GM19467 (cell line): Measurements from ENCODE around the gene PRELID1.
"Not testable (repeated sequence)": the region's sequence is repeated elsewhere in the genome, so short reads cannot be mapped to it uniquely, and the experiment has no call there.

Experiments used
- ATAC-seq: cut with Tn5 transposase; IDR thresholded peaks from one replicate; pipeline ENCODE4 v1.9.1; 2021; ENCODE audit warnings: mild to moderate bottlenecking, moderate library complexity; ENCODE audit not compliant: unreplicated experiment

PRELID1 gene

DNA sequence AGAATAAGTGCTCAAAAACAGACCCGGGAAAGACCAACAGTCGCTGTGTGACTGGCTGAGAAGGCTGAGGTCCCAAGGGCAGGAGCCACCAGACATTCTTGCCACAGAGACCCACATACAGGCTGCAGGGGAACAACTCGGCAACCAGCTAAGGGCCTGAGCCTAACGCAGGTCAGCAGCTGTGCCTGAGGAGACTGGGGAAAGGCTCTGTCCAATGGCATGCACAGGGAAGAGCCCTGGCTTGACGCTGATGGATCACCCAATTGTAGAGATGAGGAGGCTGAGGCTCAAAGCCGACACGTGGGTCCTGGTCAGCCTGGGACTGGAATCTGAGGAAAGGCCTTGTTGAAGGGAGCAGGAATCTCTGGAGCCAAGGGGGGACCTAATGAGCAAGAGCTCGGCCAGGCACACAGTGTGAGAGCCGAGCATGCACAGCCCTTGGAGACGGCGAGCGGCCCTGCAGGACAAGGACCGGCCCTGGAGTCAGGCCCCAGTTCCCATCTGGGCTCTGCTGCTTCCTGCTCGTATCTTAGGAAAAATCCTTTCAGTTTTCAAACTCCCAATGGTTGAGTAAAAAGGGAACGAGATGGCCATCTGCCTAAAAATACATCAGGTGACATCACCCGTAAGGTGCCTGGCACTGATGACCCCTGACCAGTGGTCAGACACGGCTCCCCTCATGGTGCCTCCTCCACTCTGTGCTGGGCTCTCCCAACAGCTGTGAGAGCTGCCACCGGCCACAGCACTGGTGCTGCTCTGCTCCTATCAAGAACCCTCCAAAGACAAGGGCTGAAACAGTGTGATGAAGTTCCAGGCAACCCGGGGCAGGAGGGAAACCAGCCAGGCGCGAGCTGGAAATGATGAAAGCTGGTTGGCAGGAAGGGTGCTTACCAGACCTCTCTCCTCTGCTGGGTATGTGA lies 31.4 kb downstream of the PRELID1 start:
- no peak for ATAC-seq

DNA sequence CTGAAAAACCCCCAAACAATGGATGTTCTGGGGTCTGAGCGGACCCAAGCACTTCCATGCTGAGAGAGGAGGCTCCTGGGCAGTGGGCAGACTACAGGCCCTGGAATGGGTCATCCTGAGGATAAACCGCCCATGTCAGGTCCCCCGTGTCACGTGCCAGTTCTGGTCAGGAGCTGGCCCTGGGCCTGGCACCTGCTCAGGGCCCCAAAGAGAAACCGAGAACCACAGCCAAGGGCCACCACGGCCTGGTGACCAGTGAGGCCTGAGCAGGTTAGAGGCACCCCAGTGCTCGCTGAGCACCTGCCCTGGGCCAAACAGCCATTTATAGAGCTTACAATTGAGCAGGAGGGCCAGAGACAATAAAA lies 32.1 kb downstream of the PRELID1 start:
- no peak for ATAC-seq

DNA sequence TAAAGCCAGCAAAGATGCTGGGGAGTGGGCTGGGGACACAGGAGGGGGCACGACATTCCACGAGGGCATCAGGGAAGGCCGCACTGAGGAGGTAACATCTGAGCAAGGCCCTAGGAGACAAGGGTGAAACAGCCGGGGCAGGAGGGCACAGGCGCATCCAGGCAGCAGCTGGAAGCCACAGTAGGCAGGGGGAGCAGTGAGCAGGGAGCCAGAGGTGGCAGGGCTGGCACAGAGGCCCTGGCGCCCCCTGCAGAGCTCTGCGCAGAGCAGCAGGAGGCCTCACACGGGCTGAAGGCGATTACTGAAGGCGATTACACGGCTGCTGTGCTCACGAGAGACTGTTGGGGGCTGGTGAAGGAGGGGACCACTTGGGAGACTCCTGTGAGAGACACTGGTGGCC lies 32.5 kb downstream of the PRELID1 start:
- no peak for ATAC-seq

DNA sequence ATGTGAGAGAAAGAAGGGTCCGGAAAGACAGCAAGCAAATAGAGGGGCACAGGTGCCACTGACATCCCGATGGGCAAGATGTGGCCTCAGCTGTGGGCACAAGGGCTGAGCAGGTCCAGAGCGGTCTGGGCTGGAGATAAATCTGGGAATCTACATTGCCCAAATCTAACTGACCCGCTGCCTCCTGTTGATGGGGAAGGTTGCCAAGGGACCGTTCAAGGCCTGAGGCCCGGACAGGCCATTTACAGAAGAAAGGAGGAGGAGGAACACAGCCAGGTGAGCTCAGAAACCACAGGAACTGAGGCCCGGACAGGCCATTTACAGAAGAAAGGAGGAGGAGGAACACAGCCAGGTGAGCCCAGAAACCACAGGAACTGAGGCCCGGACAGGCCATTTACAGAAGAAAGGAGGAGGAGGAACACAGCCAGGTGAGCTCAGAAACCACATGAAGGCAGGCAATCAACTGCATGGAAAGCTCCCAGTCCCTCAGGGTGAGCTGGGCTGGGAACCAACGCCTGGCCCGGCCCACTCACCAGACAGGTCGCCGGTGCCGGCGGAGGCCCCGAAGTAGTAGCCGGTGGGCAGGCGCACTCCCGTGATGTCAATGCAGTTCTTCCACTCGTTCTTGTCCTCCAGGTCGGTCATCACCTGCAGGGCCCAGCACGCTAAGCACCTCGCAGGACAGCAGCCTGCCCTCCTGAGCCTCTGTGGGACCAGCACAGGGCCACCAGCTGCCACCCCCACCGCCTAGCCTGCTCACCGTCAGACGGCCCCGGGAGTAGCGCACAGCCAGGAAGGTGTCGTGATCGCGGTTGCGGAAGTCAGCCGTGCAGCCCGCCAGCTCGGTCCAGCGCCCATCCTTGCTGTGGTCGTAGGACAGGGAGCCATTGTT lies 33.2 kb downstream of the PRELID1 start:
- ATAC-seq, result no peak

DNA sequence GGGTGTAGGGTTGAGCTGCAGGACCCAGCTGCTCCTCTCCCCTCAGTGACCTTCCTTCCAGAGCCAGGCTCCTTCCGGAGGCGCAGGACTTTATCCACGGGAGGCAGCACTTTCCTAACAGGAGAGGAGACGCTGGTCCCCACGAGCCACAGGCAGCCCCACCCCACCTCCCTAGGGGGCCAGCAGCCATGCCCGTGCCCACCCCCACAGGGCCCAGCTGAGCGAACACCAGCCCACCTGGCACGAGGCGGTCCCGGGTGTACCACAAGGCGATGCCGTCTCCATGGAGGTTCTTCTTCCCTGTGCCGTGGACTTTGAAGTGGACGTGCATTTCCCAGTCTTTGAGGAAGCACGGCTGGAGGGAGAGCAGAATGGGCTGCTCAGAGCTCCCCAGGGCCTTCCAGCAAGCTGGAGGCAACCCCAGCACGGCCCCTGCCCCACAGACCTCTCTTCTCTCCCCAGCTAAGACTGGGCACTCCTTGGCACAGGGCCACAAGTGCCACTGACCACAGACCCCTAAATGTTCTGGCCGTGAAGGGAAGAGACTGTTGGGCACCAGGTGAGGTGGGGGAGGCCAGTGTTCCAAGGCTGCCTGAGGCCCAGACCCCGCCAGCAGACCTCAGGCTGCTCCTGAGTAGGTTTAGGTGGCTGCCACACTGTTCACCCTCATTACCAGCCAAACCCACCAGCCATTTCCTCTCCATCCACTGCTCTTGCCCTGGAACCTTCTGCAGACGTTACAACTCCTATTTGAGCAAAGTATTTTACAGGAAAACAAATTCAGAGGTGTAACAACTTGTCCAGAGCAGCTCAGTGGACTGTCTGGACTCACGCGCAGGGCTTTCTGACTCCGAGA lies 34.9 kb downstream of the PRELID1 start:
- no peak for ATAC-seq

DNA sequence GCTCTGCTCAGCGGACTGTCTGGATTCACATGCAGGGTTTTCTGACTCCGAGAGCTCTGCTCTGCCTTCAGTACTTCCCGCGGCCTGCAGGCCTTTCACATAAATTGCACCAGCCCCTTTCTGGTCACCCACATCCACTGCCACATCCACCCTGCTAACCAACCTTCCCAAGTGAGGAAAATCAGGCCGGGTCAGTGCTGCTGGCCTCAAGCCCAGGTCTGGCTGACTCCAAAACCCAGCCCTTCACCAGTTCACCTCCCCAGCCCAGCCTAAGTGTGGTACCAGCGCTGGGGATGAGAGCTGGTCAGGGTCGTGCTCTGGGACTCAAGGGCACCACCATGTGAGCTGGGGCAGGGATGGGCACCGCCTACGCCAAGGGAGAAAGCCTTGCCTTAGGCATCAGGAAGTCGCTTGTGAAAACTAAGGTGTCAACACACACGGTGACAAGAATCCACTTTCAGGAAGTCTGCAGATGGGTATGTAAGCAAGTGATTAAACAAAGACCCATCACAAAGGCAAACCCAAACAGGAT lies 35.6 kb downstream of the PRELID1 start:
- ATAC-seq, result no peak

DNA sequence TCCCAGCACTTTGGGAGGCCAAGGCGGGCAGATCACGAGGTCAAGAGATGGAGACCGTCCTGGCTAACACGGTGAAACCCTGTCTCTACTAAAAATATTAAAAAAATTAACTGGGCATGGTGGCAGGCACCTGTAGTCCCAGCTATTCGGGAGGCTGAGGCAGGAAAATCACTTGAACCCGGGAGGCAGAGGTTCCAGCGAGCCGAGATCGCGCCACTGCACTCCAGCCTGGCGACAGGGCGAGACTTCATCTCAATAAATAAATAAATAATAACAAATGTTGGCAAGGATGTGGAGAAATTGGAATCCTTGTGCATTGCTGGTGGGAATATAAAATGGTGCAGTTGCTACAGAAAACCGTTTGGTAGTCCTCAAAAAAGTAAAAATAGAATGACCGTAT lies 39.4 kb downstream of the PRELID1 start:
- not testable (repeated sequence) for ATAC-seq

DNA sequence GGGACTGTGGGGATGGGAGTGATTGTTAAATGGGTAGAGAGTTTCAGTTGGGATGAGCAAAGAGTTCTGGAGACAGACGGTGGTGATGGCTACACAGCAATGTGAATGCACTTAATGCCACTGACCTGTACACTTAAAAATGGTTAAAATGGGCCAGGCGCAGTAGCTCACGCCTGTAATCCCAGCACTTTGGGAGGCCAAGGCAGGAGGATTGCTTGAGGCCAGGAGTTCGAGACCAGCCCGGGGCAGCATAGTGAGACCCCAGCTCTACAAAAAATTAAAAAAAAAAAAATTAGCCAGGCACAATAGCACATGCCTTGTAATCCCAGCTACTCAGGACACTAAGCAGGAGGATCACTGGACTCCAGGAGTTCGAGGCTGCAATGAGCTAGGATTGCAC lies 40.2 kb downstream of the PRELID1 start:
- no peak for ATAC-seq

DNA sequence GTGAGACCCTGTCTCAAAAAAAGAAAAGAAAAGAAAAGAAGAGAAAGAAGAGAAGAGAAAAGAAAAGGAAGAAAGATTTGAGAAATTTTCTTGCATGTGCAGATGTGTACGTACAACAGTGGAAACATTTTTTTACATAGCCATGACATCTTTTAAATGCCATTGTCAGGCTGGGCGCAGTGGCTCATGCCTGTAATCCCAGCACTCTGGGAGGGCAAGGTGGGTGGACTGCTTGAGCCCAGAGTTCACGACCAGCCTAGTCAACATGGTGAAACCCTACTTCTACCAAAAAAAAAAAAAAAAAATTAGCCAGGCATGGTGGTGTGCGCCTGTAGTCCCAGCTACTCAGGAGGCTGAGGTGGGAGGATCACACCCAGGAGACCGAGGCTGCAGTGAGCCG lies 41.3 kb downstream of the PRELID1 start:
- no peak for ATAC-seq

DNA sequence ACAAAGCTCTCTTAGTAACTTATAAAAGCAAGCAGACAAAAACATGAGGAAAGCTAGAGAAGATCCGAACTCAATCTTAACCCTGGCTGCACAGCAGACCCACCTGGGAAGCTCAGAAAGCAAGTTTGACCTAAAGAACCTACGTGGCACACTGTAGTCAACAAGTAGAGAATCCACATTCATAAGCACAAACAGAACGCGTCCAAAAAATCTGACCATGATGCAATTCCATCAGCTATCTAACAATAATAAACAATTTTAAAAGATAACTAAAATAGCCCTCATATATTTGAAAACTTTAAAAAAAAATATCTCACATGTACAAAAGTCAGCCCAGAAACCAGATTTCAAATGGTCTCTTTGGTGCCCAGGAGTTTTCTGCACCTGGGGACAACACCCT lies 43.2 kb downstream of the PRELID1 start:
- no peak for ATAC-seq

DNA sequence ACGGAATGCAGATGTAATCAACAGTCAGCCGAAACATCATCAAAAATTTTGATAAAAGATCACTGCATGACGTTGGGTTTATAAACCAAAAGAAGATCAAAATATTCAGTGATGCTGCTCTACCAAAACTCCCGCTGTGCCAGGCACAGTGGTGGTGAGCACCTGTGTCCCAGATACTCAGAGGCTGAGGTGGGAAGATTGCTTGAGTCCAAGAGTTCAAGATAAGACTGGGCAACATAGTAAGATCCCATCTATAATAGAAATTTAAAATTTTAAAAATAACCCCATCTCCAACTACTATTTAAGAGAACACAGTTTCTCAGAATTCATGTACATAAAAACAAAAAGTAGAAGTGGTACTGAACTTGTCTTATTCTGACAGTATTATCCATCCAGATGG lies 44.1 kb downstream of the PRELID1 start:
- ATAC-seq, result no peak

DNA sequence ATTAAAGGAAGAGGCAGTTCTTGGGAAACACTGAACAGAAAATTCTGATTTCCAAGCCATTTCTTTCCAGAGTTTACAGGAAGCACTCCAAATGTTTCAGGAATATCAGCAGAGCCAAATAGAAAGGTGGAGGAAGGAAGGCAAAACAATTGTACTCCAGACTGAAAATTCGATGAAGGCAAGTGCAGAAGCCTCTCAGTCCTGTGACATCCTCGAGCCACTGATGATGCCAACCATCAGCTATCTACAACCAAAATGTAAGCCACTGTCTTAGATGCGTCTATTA lies 45.7 kb downstream of the PRELID1 start:
- ATAC-seq, result no peak

DNA sequence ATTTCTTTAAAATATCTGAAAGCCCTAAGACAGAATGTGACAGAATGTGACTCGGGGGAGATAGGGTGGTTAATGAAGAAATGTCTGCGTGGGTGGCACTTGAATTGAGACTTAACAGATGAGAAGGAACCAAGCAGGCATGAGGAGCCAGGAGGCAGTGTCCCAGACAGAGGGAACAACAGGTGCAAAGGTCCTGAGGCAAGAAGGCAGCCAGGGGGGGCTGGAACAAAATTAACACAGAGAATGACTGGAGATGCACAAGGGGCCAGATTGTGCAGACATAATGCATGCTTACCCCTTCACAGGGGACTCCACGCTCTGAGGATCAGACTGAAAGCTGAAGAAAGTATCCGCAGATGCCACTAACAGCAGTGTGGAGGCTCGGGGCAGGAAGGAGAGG lies 46.2 kb downstream of the PRELID1 start:
- ATAC-seq, result no peak

DNA sequence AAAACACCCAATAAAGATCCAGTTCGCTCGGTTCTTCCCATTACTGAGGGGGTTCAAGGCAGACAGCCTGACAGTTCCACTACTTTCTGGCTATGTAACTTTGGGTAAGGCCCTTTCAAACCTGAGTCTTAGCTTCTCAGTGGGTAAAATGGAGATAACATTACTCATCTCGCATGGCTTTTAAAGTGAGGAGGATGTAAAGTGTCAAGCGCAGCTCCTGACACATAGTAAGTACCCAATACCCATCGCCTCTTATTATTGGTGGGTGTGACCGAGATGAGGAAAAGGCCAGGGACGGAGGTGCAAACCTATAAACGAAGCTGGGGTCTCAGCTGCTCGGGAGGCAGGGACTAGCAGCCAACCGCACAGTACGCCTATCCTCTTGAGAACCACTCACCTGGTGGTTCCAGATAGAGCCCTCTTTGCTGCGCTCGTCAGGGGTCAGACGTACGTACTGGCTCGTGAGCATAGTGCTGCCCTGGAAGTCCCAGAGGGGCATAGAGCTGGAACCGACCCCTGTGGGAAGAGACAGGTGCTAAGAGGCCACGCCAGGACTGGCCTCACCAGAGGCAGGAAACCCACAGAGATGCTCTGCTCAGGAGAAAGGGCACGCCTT lies 47.3 kb downstream of the PRELID1 start:
- no peak for ATAC-seq

DNA sequence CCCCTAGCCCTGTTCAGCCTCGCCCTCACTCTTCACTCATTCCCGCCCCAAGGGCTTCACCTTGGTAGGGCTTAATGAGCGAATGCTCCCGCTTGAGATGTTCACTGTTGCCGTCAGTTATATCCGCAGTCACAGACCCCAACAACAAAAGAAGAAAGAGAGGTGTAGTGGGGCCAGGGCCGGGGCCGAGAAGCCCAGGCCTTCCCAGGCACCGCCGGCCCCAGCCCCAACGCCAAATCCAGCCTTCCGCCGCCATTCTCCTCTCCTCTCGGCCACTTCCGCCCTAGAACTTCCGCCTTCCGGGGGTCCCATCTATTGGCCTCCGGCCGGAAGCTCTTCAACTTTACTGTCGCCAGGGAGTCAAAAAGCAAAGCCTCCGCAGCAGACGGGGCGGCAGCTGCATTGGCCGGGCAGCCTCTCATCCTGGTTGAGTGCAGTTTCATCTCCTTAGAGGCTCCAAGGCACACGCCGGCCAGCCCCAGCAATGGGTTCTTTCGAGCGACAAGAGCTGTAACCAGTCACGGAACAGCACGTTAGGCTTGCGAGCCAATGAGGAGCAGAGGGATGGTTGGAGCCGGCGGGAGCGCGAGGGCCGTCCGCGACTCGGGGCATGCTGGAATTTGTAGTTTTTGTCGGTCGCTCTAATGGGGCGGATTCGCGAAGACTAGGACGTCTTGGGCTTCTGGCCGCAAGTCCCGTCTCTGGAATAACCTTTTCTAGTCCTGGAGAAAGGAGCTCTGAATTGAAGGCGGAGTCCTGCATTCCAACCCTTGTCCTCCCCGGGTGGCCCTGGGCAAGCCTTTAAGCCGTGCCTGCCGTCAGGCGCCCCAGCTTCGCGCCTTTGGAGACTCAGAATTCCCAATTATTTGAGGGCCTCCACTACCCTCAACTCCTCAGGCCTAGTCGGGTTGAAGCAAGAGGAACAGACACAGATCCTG lies 48.1 kb downstream of the PRELID1 start, which contains the start of gene LMAN2:
TSS of gene LMAN2 (minus strand) at position 277 of the 938 bp plus-strand sequence. CDS start at position 256, 21 bp downstream.
- peak; percentile 91 for ATAC-seq

DNA sequence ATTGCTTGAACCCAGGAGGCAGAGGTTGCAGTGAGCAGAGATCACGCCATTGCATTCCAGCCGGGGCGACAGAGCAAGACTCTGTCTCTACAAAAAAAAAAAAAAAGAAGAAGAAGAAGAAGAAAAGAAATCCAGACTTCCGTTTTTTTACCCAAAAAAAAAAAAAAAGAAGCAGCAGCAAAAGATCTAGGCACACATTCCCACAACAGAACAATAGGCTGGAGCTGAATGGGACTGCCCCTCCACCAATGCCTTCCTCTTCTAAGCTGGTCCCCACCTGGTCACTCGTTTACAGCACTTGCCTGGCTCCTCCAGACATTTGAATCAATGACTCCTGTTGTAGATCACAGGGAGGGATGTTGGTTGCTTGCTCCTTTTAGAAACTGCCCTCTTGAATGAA lies 49.5 kb downstream of the PRELID1 start:
- no peak for ATAC-seq

DNA sequence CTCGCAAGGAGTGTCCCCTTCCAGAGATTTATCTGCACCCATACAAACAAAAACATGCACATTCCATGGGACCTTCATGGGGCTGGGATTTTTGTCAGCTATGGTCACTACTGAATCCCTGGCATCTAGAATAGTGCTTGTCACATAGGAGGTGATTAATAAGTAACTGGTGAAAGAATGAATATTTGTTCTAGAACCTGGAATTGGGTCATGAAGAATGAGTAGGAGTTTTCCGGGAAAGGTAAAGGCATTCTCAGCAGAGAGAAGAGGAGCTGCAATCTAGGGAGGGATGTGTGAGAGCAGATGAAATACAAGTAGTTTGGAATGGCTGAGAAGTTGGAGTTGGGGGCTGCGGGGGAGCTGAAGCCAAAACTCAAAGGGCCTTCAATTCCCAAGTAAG lies 50.7 kb downstream of the PRELID1 start:
- no peak for ATAC-seq

DNA sequence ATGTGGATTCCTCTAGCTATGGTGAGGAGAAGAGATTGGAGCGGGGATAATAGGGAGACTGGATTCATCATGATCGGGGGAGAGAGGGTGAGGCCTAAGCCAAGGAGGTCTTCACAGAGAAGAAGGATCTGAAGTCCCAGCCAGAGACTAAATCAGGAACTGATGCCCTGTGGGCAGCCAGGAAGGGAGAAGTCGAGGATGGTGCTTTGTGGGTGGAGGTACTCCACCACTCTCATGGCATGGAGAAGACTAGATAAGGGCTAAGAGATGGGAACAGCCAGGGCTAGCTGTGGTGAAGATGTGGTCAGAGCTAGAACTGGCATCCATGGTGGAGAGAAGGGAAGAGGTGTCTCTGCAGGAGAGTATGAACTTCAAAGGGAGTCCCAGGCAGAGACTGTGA lies 51.1 kb downstream of the PRELID1 start:
- ATAC-seq, result no peak

DNA sequence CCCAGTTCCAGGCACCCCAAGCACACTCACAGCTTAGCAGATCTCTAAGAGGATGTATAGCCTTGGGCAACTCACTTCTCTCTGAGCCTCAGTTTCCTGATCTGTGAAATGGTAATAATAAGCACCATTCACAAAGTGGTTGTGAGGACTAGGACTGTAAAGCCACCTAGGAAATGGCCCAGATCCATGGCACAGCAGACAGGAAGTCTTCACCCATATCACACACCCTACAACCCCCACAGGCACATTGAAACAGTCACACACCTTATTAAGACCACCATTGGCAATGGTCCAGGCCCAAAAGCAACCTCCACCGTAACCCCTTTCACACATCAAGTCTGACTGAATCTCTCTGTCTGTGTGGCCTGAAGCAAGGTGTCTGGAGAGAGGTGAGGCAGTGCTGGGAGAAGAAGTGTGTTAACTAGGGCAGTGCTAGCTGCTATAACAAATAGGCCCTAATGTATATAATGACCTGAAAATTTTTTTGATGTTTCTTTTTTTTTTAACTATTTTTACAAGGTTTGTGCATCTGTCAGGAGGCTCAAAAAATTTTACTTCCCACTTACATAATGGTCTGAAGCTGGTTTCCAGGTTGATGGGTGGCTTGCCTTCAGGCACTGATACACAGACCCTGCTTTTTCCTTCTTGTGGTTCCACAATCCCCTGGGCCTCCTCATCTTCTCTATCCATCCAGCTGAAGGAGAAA lies 51.7 kb downstream of the PRELID1 start:
- no peak for ATAC-seq
